Measurements from ENCODE around the gene KIF1B. TPM values are rescaled to one million over a fixed set of nuclear protein-coding genes. Genes with fewer than 3 reads are reported as not detected.
"Not testable (repeated sequence)": the region's sequence is repeated elsewhere in the genome, so short reads cannot be mapped to it uniquely, and the experiment has no call there.

Gene KIF1B
- total and polyA plus RNA-seq, 8 donors, result 4.0 to 82.2 (median 26.3) TPM

GRCh38 chr1:10195570-10195969 is 14.8 kb upstream of the KIF1B start:
- Histone ChIP-seq H3K27ac (no peak overlapping the region), H3K4me3 (no peak overlapping the region), H3K4me1 (peaks cover 0 to 9% (median 0%) of the 10 kb centered on the region in 4 donors), H3K36me3 (no peaks in the 10 kb centered on the region), H3K9me3 (no peaks in the 10 kb centered on the region), H3K27me3 (no peaks in the 10 kb centered on the region)
- intact Hi-C loops (cut with DNase I; ENCODE audit: low total_unique reads), result no loop called here
- no peak for TF ChIP-seq POLR2A (IDR thresholded peaks at IDR 0.05)
- TF ChIP-seq EP300 (IDR thresholded peaks at IDR 0.05), result no peak
- TF ChIP-seq CTCF (IDR thresholded peaks at IDR 0.05), result no peak
- no peak for TF ChIP-seq POLR2AphosphoS5 (IDR thresholded peaks at IDR 0.05)
- WGBS, 5 donors, result 83 to 89% (median 87%) methylated on average over 6 of the region's 6 CpGs
- no peak for DNase-seq

- no peaks in the 10 kb centered on the region for H3K36me3 ChIP-seq
- WGBS, 5 donors, result 30 to 49% (median 45%) methylated on average over 3 of the region's 3 CpGs
- H3K4me1 ChIP-seq, result peaks cover 0 to 9% (median 0%) of the 10 kb centered on the region in 4 donors
- H3K27ac ChIP-seq, result no peak overlapping the region
- H3K4me3 ChIP-seq, result no peak overlapping the region
- TF ChIP-seq EP300 (IDR thresholded peaks at IDR 0.05) (no peak), POLR2AphosphoS5 (IDR thresholded peaks at IDR 0.05) (no peak), CTCF (IDR thresholded peaks at IDR 0.05) (no peak), POLR2A (IDR thresholded peaks at IDR 0.05) (no peak)
- intact Hi-C loops (cut with DNase I; ENCODE audit: low total_unique reads), result no loop called here
- H3K27me3 ChIP-seq, result no peaks in the 10 kb centered on the region
- H3K9me3 ChIP-seq, result no peaks in the 10 kb centered on the region
- peak in 1 of 2 donors; percentile 79 for DNase-seq
Observed at GRCh38 chr1:10196976-10197375, 13.4 kb upstream of the KIF1B start.

- Histone ChIP-seq H3K36me3 (no peaks in the 10 kb centered on the region), H3K4me1 (peaks cover 0 to 5% (median 0%) of the 10 kb centered on the region in 4 donors), H3K27ac (no peak overlapping the region), H3K4me3 (no peak overlapping the region), H3K9me3 (no peaks in the 10 kb centered on the region), H3K27me3 (no peaks in the 10 kb centered on the region)
- intact Hi-C loops (cut with DNase I; ENCODE audit: low total_unique reads), result loop anchor here (10.0 kb wide), 1 partner anchor 134 kb away; no protein-coding TSS in a partner anchor
- 90 to 96% (median 93%) methylated on average over 4 of the region's 4 CpGs for WGBS, 5 donors
- no peak for TF ChIP-seq POLR2AphosphoS5 (IDR thresholded peaks at IDR 0.05)
- no peak for DNase-seq
Observed at GRCh38 chr1:10200620-10201019, 9.8 kb upstream of the KIF1B start.

- TF ChIP-seq POLR2A (IDR thresholded peaks at IDR 0.05) (no peak), EP300 (IDR thresholded peaks at IDR 0.05) (no peak), CTCF (IDR thresholded peaks at IDR 0.05) (no peak)
- H3K27me3 ChIP-seq, result no peaks in the 10 kb centered on the region
- H3K9me3 ChIP-seq, result no peaks in the 10 kb centered on the region
- intact Hi-C loops (cut with DNase I; ENCODE audit: low total_unique reads), result loop anchor here (10.0 kb wide), 1 partner anchor 131 kb away; no protein-coding TSS in a partner anchor
- H3K36me3 ChIP-seq, result no peaks in the 10 kb centered on the region
- DNase-seq, result no peak
- no peak overlapping the region for H3K4me3 ChIP-seq
- no peak overlapping the region for H3K27ac ChIP-seq
- WGBS, 5 donors, result 63 to 77% (median 70%) methylated on average over 7 of the region's 7 CpGs
- H3K4me1 ChIP-seq, result peaks cover 0 to 3% (median under 1%) of the 10 kb centered on the region in 4 donors
Observed at GRCh38 chr1:10204003-10204642, 6.2 kb upstream of the KIF1B start.

- intact Hi-C loops (cut with DNase I; ENCODE audit: low total_unique reads), result loop anchor here (10.0 kb wide), 1 partner anchor 130 kb away; no protein-coding TSS in a partner anchor
- H3K27me3 ChIP-seq, H3K9me3 ChIP-seq, H3K4me3 ChIP-seq, H3K27ac ChIP-seq, H3K36me3 ChIP-seq, DNase-seq: not testable (repeated sequence)
- WGBS, 5 donors, result 84 to 91% (median 85%) methylated on average over 14 of the region's 14 CpGs
- H3K4me1 ChIP-seq, result peaks cover 0 to 11% (median 6%) of the 10 kb centered on the region in 4 donors
Observed at GRCh38 chr1:10205206-10205605, 5.2 kb upstream of the KIF1B start.
